Retinal pigment epithelial cell (primary cell): Measurements from ENCODE around the gene HOMEZ.

Source experiments
- DNase-seq: peaks from one replicate; pipeline ENCODE4 v3.0.0-alpha.2; 2010; ENCODE audit warnings: low read depth
- H3K4me3 ChIP-seq: 2 replicates; pipeline ENCODE4 v1.5.1; 2011; ENCODE audit warnings: mild to moderate bottlenecking, low read length, control low read depth, moderate library complexity
- CTCF ChIP-seq: conservative IDR thresholded peaks from 2 replicates; pipeline ENCODE4 v1.5.1; 2011; ENCODE audit warnings: low read depth, low read length, control low read depth, inconsistent platforms

HOMEZ gene

GRCh38 chr14:23297611-23298277 is 11.8 kb upstream of the HOMEZ start:
- DNase-seq = no peak
- TF ChIP-seq CTCF = no peak
- H3K4me3 ChIP-seq = no peak overlapping the region

GRCh38 chr14:23297096-23297495 is 11.2 kb upstream of the HOMEZ start:
- no peak for DNase-seq
- no peak for TF ChIP-seq CTCF
- no peak overlapping the region for H3K4me3 ChIP-seq

GRCh38 chr14:23296012-23296777 is 10.3 kb upstream of the HOMEZ start:
- no peak overlapping the region for H3K4me3 ChIP-seq
- TF ChIP-seq CTCF = no peak
- no peak for DNase-seq

- no peak for DNase-seq
- peak; percentile 90 for TF ChIP-seq CTCF
- no peak overlapping the region for H3K4me3 ChIP-seq
Measured at GRCh38 chr14:23294734-23295561, 9.0 kb upstream of the HOMEZ start.

- TF ChIP-seq CTCF = no peak
- no peak for DNase-seq
- peak overlapping the region; percentile 88 for H3K4me3 ChIP-seq
Measured at GRCh38 chr14:23286902-23287479, 1.1 kb upstream of the HOMEZ start.

GRCh38 chr14:23285530-23286019 is 357 bp downstream of the HOMEZ start:
- no peak for DNase-seq
- H3K4me3 ChIP-seq = peak overlapping the region; percentile 88
- TF ChIP-seq CTCF = no peak
